NCI-H1092 (cell line): ENCODE measurements around the gene TSHZ3.

ENCODE experiments used
- DNase-seq: peaks from one replicate; lab custom pipeline; 2025; lab: John Stamatoyannopoulos, UW

TSHZ3 gene

GRCh38 chr19:31261019-31261602 is 88.1 kb downstream of the TSHZ3 start:
- DNase-seq, result no peak

- no peak for DNase-seq
Observed at GRCh38 chr19:31260171-31260933, 88.9 kb downstream of the TSHZ3 start.

- no peak for DNase-seq
Observed at GRCh38 chr19:31258211-31259052, 90.8 kb downstream of the TSHZ3 start.

- DNase-seq, result no peak
Observed at GRCh38 chr19:31257426-31258130, 91.7 kb downstream of the TSHZ3 start.

- no peak for DNase-seq
Observed at GRCh38 chr19:31257025-31257424, 92.2 kb downstream of the TSHZ3 start.

GRCh38 chr19:31256593-31256960 is 92.7 kb downstream of the TSHZ3 start:
- DNase-seq, result no peak

GRCh38 chr19:31255831-31256592 is 93.2 kb downstream of the TSHZ3 start:
- DNase-seq, result no peak

- no peak for DNase-seq
Observed at GRCh38 chr19:31255174-31255799, 93.9 kb downstream of the TSHZ3 start.

- DNase-seq, result no peak
Observed at GRCh38 chr19:31254611-31255010, 94.6 kb downstream of the TSHZ3 start.

GRCh38 chr19:31254180-31254551 is 95.1 kb downstream of the TSHZ3 start:
- DNase-seq, result no peak

GRCh38 chr19:31253526-31254179 is 95.6 kb downstream of the TSHZ3 start:
- no peak for DNase-seq

- no peak for DNase-seq
Observed at GRCh38 chr19:31252441-31252840, 96.8 kb downstream of the TSHZ3 start.

- DNase-seq, result no peak
Observed at GRCh38 chr19:31249217-31249616, 100.0 kb downstream of the TSHZ3 start.

- no peak for DNase-seq
Observed at GRCh38 chr19:31235806-31236205, 113.4 kb downstream of the TSHZ3 start.

- DNase-seq, result no peak
Observed at GRCh38 chr19:31233295-31233800, 115.9 kb downstream of the TSHZ3 start.

GRCh38 chr19:31232871-31233270 is 116.4 kb downstream of the TSHZ3 start:
- no peak for DNase-seq

GRCh38 chr19:31232180-31232579 is 117.1 kb downstream of the TSHZ3 start:
- DNase-seq, result no peak

GRCh38 chr19:31231237-31231636 is 118.0 kb downstream of the TSHZ3 start:
- no peak for DNase-seq

GRCh38 chr19:31226151-31226935 is 122.9 kb downstream of the TSHZ3 start:
- DNase-seq, result no peak
